Measurements from ENCODE around the gene GLTP.

DNA sequence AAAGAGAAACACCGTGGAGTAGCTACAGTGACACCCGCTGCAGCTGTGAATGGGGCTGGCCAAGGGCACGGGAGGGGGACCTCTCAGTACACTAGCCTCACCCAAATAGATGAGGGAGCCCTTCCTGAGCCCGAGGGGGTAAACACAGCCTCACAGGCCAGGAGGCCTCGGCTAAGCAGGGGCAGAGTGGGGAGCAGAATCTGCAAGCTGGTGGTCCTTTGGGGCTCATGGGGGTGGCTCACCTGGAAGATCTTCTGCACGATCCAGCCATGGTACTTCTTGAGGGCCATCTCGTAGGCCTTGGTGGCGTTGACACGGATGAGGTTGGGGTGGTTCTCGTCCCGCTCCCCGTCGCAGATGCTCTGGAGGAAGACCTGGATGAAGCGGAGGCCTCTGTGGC lies 25.0 kb downstream of the GLTP start:
- no peak for TF ChIP-seq EZH2 (IDR thresholded peaks at IDR 0.05; ENCODE audit: insufficient read depth, low read length)
- TF ChIP-seq, protein P1, sequence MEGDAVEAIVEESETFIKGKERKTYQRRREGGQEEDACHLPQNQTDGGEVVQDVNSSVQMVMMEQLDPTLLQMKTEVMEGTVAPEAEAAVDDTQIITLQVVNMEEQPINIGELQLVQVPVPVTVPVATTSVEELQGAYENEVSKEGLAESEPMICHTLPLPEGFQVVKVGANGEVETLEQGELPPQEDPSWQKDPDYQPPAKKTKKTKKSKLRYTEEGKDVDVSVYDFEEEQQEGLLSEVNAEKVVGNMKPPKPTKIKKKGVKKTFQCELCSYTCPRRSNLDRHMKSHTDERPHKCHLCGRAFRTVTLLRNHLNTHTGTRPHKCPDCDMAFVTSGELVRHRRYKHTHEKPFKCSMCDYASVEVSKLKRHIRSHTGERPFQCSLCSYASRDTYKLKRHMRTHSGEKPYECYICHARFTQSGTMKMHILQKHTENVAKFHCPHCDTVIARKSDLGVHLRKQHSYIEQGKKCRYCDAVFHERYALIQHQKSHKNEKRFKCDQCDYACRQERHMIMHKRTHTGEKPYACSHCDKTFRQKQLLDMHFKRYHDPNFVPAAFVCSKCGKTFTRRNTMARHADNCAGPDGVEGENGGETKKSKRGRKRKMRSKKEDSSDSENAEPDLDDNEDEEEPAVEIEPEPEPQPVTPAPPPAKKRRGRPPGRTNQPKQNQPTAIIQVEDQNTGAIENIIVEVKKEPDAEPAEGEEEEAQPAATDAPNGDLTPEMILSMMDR (IDR thresholded peaks at IDR 0.05; ENCODE audit: insufficient read depth, low read depth, low read length), result no peak
